ENCODE data around the gene STAP1.

- TF ChIP-seq SP2 (IDR thresholded peaks at IDR 0.05; ENCODE audit: low read length) (no peak), CHD7 (IDR thresholded peaks at IDR 0.05; ENCODE audit: insufficient replicate concordance, low read length) (no peak), SIN3A (conservative IDR thresholded peaks at IDR 0.05 in 1 of 2, IDR thresholded peaks at IDR 0.05 in 1 of 2; ENCODE audit: low read depth in 1 of 2, low read length in 2 of 2) (no peak), POLR2A (IDR thresholded peaks at IDR 0.05; ENCODE audit: control extremely low read depth in 1 of 2, low read depth in 2 of 2, low read length in 2 of 2) (no peak), NRF1 (IDR thresholded peaks at IDR 0.05; ENCODE audit: low read depth, low read length) (no peak), CTCF (IDR thresholded peaks at IDR 0.05; ENCODE audit: control extremely low read depth in 1 of 3, insufficient read depth in 1 of 3, low read depth in 1 of 3, low read length in 3 of 3) (no peak), GTF2F1 (IDR thresholded peaks at IDR 0.05; ENCODE audit: borderline replicate concordance, low read depth, low read length) (no peak), TCF12 (IDR thresholded peaks at IDR 0.05; ENCODE audit: low read depth, low read length) (no peak)
Observed at GRCh38 chr4:67615119-67615518, 56.6 kb downstream of the STAP1 start.

All from H1 (cell line).